Measurements from ENCODE around the gene OXGR1. TPM values are rescaled to one million over a fixed set of nuclear protein-coding genes. Genes with fewer than 3 reads are reported as not detected.
A peak's percentile ranks its signal among the peaks of the same experiment; 100 is the strongest.

Gene OXGR1
- polyA plus RNA-seq, 1 donor from 2014 or later, result not detected

DNA sequence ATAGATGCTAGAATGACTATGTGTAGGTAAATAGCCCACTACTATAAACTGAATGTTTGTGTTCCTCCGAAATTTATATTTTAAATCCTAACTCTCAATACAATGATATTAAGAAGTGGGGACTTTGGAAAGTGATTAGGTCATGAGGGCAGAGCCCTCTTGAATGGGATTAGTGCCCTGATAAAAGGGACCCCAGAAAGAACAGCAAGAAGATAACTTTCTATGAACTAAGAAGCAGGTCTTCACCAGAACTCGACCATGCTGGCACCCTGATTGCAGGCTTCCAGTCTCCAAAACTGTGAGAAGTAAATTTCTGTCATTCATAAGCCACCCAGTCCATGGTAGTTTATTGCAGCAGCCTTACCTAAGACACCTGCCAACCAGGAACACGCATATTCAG, 33.9 kb downstream of the OXGR1 start:
- Histone ChIP-seq H3K9me2 (ENCODE audit: insufficient read depth, low read length) (no peaks in the 10 kb centered on the region), H3K27me3 (ENCODE audit: insufficient read depth, low read depth, low read length) (no peaks in the 10 kb centered on the region), H3K4me2 (ENCODE audit: low read length) (no peak overlapping the region), H3K9me3 (ENCODE audit: low read length) (no peaks in the 10 kb centered on the region), H3F3A (ENCODE audit: insufficient read depth, low read length, poor library complexity, severe bottlenecking) (no peaks in the 10 kb centered on the region), H3K79me2 (replicated peaks; ENCODE audit: insufficient read depth, low read length) (no peaks in the 10 kb centered on the region), H3K9ac (ENCODE audit: low read length) (no peak overlapping the region), H2AFZ (ENCODE audit: low read depth, low read length) (no peak overlapping the region), H3K4me3 (ENCODE audit: low read length) (no peak overlapping the region), H3K36me3 (ENCODE audit: insufficient read depth, low read length) (no peaks in the 10 kb centered on the region), H4K20me1 (ENCODE audit: insufficient read depth) (no peaks in the 10 kb centered on the region), H3K27ac (ENCODE audit: low read length) (no peak overlapping the region)
- TF ChIP-seq TAF1 (IDR thresholded peaks at IDR 0.05; ENCODE audit: low read depth), result no peak
- TF ChIP-seq EZH2 (IDR thresholded peaks at IDR 0.05; ENCODE audit: borderline replicate concordance, insufficient read depth, low read length, poor library complexity, severe bottlenecking), result no peak
- TF ChIP-seq, protein P1, sequence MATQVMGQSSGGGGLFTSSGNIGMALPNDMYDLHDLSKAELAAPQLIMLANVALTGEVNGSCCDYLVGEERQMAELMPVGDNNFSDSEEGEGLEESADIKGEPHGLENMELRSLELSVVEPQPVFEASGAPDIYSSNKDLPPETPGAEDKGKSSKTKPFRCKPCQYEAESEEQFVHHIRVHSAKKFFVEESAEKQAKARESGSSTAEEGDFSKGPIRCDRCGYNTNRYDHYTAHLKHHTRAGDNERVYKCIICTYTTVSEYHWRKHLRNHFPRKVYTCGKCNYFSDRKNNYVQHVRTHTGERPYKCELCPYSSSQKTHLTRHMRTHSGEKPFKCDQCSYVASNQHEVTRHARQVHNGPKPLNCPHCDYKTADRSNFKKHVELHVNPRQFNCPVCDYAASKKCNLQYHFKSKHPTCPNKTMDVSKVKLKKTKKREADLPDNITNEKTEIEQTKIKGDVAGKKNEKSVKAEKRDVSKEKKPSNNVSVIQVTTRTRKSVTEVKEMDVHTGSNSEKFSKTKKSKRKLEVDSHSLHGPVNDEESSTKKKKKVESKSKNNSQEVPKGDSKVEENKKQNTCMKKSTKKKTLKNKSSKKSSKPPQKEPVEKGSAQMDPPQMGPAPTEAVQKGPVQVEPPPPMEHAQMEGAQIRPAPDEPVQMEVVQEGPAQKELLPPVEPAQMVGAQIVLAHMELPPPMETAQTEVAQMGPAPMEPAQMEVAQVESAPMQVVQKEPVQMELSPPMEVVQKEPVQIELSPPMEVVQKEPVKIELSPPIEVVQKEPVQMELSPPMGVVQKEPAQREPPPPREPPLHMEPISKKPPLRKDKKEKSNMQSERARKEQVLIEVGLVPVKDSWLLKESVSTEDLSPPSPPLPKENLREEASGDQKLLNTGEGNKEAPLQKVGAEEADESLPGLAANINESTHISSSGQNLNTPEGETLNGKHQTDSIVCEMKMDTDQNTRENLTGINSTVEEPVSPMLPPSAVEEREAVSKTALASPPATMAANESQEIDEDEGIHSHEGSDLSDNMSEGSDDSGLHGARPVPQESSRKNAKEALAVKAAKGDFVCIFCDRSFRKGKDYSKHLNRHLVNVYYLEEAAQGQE (IDR thresholded peaks at IDR 0.05; ENCODE audit: borderline replicate concordance), result no peak
- no peak for TF ChIP-seq POLR2AphosphoS5 (IDR thresholded peaks at IDR 0.05)
- no peak for TF ChIP-seq EP300 (conservative IDR thresholded peaks at IDR 0.05; ENCODE audit: poor library complexity, severe bottlenecking)
- TF ChIP-seq RAD21 (conservative IDR thresholded peaks at IDR 0.05), result no peak
- TF ChIP-seq, protein P2, sequence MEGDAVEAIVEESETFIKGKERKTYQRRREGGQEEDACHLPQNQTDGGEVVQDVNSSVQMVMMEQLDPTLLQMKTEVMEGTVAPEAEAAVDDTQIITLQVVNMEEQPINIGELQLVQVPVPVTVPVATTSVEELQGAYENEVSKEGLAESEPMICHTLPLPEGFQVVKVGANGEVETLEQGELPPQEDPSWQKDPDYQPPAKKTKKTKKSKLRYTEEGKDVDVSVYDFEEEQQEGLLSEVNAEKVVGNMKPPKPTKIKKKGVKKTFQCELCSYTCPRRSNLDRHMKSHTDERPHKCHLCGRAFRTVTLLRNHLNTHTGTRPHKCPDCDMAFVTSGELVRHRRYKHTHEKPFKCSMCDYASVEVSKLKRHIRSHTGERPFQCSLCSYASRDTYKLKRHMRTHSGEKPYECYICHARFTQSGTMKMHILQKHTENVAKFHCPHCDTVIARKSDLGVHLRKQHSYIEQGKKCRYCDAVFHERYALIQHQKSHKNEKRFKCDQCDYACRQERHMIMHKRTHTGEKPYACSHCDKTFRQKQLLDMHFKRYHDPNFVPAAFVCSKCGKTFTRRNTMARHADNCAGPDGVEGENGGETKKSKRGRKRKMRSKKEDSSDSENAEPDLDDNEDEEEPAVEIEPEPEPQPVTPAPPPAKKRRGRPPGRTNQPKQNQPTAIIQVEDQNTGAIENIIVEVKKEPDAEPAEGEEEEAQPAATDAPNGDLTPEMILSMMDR (IDR thresholded peaks at IDR 0.05; ENCODE audit: poor library complexity, severe bottlenecking), result no peak
- no peak for TF ChIP-seq MXI1 (conservative IDR thresholded peaks at IDR 0.05; ENCODE audit: poor library complexity, severe bottlenecking)

DNA sequence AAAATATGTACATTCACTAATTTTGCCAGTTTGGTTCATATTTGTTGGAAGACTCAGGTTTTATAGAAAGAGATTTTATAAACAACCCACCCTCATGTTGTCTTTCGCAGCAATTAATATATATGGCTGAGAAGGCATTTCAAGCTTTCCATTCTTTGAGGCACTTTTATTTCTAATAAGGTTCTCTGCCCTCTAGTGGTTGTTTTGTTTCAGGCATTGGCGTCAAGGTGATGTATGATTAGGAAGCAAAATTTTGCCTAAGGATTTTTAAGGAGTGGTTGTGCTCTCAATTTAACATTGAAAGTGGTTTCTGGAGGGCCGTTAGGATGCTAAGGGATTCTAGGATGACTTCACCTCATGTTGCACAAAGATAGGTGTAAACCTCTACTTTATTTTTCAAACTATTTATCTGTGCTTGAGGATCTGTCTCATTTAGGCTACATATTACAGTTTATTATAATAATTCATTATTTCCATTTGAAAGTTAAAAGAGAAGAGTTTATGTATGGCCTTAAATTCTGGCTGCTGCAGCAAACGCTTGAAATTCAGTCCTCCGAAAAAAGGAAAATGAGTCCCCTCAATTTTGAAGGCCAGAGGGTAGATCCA, 35.9 kb downstream of the OXGR1 start:
- no peak overlapping the region for H3K4me3 ChIP-seq (ENCODE audit: low read length)
- no peak overlapping the region for H3K27ac ChIP-seq (ENCODE audit: low read length)
- H3K9ac ChIP-seq (ENCODE audit: low read length), result no peak overlapping the region
- H3K27me3 ChIP-seq (ENCODE audit: insufficient read depth, low read depth, low read length), result no peaks in the 10 kb centered on the region
- TF ChIP-seq POLR2AphosphoS5 (IDR thresholded peaks at IDR 0.05) (no peak), RAD21 (conservative IDR thresholded peaks at IDR 0.05) (peak; percentile 78), SMC3 (conservative IDR thresholded peaks at IDR 0.05; ENCODE audit: poor library complexity) (peak; percentile 85)
- TF ChIP-seq, protein P2 (IDR thresholded peaks at IDR 0.05; ENCODE audit: poor library complexity, severe bottlenecking), result peak; percentile 77
- no peak overlapping the region for H3K4me2 ChIP-seq (ENCODE audit: low read length)
- no peaks in the 10 kb centered on the region for H3K9me3 ChIP-seq (ENCODE audit: low read length)
- H2AFZ ChIP-seq (ENCODE audit: low read depth, low read length), result no peak overlapping the region
- no peaks in the 10 kb centered on the region for H3K9me2 ChIP-seq (ENCODE audit: insufficient read depth, low read length)
- H3K79me2 ChIP-seq (replicated peaks; ENCODE audit: insufficient read depth, low read length), result no peaks in the 10 kb centered on the region
- no peaks in the 10 kb centered on the region for H4K20me1 ChIP-seq (ENCODE audit: insufficient read depth)
- no peaks in the 10 kb centered on the region for H3K36me3 ChIP-seq (ENCODE audit: insufficient read depth, low read length)
- H3F3A ChIP-seq (ENCODE audit: insufficient read depth, low read length, poor library complexity, severe bottlenecking), result no peaks in the 10 kb centered on the region

Measured in neural cell (in vitro differentiated cells).